OCI-LY1 (cell line): ENCODE measurements around the gene SIGLEC8.
"Not testable (repeated sequence)": the region's sequence is repeated elsewhere in the genome, so short reads cannot be mapped to it uniquely, and the experiment has no call there.

ENCODE experiments used
- H2AFZ ChIP-seq: fragments of 200-600 bp; sonication (generic), shearing (Covaris generic); 2 replicates; pipeline ENCODE4 v1.6.0; 2014; ENCODE audit warnings: antibody characterized with exemption, mild to moderate bottlenecking, low read length
- H3F3A ChIP-seq: fragments of 200-600 bp; sonication (generic), shearing (Covaris generic); 2 replicates; pipeline ENCODE4 v1.6.0; 2014; ENCODE audit warnings: mild to moderate bottlenecking, antibody characterized with exemption, low read length, moderate library complexity; ENCODE audit not compliant: insufficient read depth
- H3K27ac ChIP-seq: fragments of 200-600 bp; sonication (generic); 2 replicates; pipeline ENCODE4 v1.5.1; 2014; ENCODE audit warnings: low read length, mixed run types, mild to moderate bottlenecking, low read depth; ENCODE audit not compliant: poor library complexity, severe bottlenecking
- H3K27me3 ChIP-seq: fragments of 200-600 bp; sonication (generic); 2 replicates; pipeline ENCODE4 v1.6.0; 2014; ENCODE audit warnings: antibody characterized with exemption, mild to moderate bottlenecking, low read length, moderate library complexity; ENCODE audit not compliant: insufficient read depth
- H3K36me3 ChIP-seq: fragments of 200-600 bp; sonication (generic); 2 replicates; pipeline ENCODE4 v1.6.1; 2014; ENCODE audit warnings: mild to moderate bottlenecking, antibody characterized with exemption, low read length, moderate library complexity, mixed read lengths; ENCODE audit not compliant: insufficient read depth
- H3K4me1 ChIP-seq: fragments of 200-600 bp; sonication (generic); 2 replicates; pipeline ENCODE4 v1.5.1; 2014; ENCODE audit warnings: mild to moderate bottlenecking, low read length, moderate library complexity; ENCODE audit not compliant: insufficient read depth, severe bottlenecking
- H3K4me2 ChIP-seq: fragments of 200-600 bp; sonication (generic), shearing (Covaris generic); 2 replicates; pipeline ENCODE4 v1.6.1; 2014; ENCODE audit warnings: low read length
- H3K4me3 ChIP-seq: fragments of 200-600 bp; sonication (generic); 2 replicates; pipeline ENCODE4 v1.5.1; 2014; ENCODE audit warnings: low read length, low read depth, mild to moderate bottlenecking, mixed read lengths; ENCODE audit not compliant: poor library complexity, severe bottlenecking
- H3K79me2 ChIP-seq: fragments of 200-600 bp; shearing (Covaris generic); 2 replicates; pipeline ENCODE4 v1.6.1; 2016; ENCODE audit warnings: mixed run types, low read length, mixed read lengths; ENCODE audit not compliant: insufficient read depth
- H3K9ac ChIP-seq: fragments of 200-600 bp; sonication (generic), shearing (Covaris generic); 2 replicates; pipeline ENCODE4 v1.6.1; 2014; ENCODE audit warnings: mild to moderate bottlenecking, low read length, mixed read lengths
- H3K9me2 ChIP-seq: fragments of 200-600 bp; sonication (generic), shearing (Covaris generic); 2 replicates; pipeline ENCODE4 v1.6.1; 2014; ENCODE audit warnings: low read depth, mild to moderate bottlenecking, low read length, mixed read lengths
- H3K9me3 ChIP-seq: fragments of 200-600 bp; shearing (Covaris generic); 2 replicates; pipeline ENCODE4 v1.6.1; 2014; ENCODE audit warnings: low read length, mixed read lengths
- H4K20me1 ChIP-seq: fragments of 200-600 bp; sonication (generic), shearing (Covaris generic); 2 replicates; pipeline ENCODE4 v1.6.0; 2016; ENCODE audit warnings: mild to moderate bottlenecking, low read length; ENCODE audit not compliant: insufficient read depth
- CTCF ChIP-seq: fragments of 200-600 bp; sonication (generic), shearing (Covaris generic); IDR thresholded peaks from 2 replicates; pipeline ENCODE4 v1.5.1; 2017; ENCODE audit warnings: mild to moderate bottlenecking, antibody characterized with exemption, low read length, moderate library complexity, mixed read lengths
- EZH2 ChIP-seq: fragments of 200-600 bp; sonication (generic), shearing (Covaris generic); IDR thresholded peaks from 2 replicates; pipeline ENCODE4 v1.8.0; 2017; ENCODE audit warnings: borderline replicate concordance, mixed run types, mild to moderate bottlenecking, antibody characterized with exemption, low read length, moderate library complexity, mixed read lengths

SIGLEC8 gene

GRCh38 chr19:51505904-51506303 is 47.6 kb upstream of the SIGLEC8 start:
- Histone ChIP-seq H3K36me3 (no peaks in the 10 kb centered on the region), H3K27me3 (no peaks in the 10 kb centered on the region), H3K4me3 (no peak overlapping the region), H2AFZ (no peak overlapping the region), H4K20me1 (no peaks in the 10 kb centered on the region), H3K27ac (no peak overlapping the region), H3K4me1 (no peaks in the 10 kb centered on the region), H3K4me2 (no peak overlapping the region), H3K79me2 (no peaks in the 10 kb centered on the region), H3K9me3 (no peaks in the 10 kb centered on the region), H3F3A (no peaks in the 10 kb centered on the region), H3K9ac (no peak overlapping the region), H3K9me2 (no peaks in the 10 kb centered on the region)
- TF ChIP-seq CTCF (no peak), EZH2 (no peak)

GRCh38 chr19:51503896-51504295 is 45.6 kb upstream of the SIGLEC8 start:
- H2AFZ ChIP-seq = no peak overlapping the region
- H3K27me3 ChIP-seq = no peaks in the 10 kb centered on the region
- TF ChIP-seq EZH2 = no peak
- no peak overlapping the region for H3K9ac ChIP-seq
- no peaks in the 10 kb centered on the region for H3K9me2 ChIP-seq
- no peak overlapping the region for H3K4me3 ChIP-seq
- no peak overlapping the region for H3K27ac ChIP-seq
- H3K4me1 ChIP-seq = no peaks in the 10 kb centered on the region
- no peaks in the 10 kb centered on the region for H3K9me3 ChIP-seq
- no peaks in the 10 kb centered on the region for H4K20me1 ChIP-seq
- H3K4me2 ChIP-seq = no peak overlapping the region
- H3K36me3 ChIP-seq = no peaks in the 10 kb centered on the region
- H3F3A ChIP-seq = no peaks in the 10 kb centered on the region
- H3K79me2 ChIP-seq = no peaks in the 10 kb centered on the region

GRCh38 chr19:51503286-51503817 is 45.1 kb upstream of the SIGLEC8 start:
- Histone ChIP-seq H3K9ac (no peak overlapping the region), H3K36me3 (no peaks in the 10 kb centered on the region), H3K27me3 (no peaks in the 10 kb centered on the region), H3K4me1 (no peaks in the 10 kb centered on the region), H2AFZ (no peak overlapping the region), H3K9me2 (no peaks in the 10 kb centered on the region), H3K4me3 (no peak overlapping the region), H3K79me2 (no peaks in the 10 kb centered on the region), H4K20me1 (no peaks in the 10 kb centered on the region), H3K9me3 (no peaks in the 10 kb centered on the region), H3F3A (no peaks in the 10 kb centered on the region), H3K27ac (no peak overlapping the region), H3K4me2 (no peak overlapping the region)
- TF ChIP-seq CTCF = no peak
- TF ChIP-seq EZH2 = no peak

GRCh38 chr19:51501594-51502263 is 43.5 kb upstream of the SIGLEC8 start, which contains the start of gene SIGLEC12:
SIGLEC12 (minus strand) TSS chr19:51501800; CDS start chr19:51501733, 67 bp downstream.
- H3K27me3 ChIP-seq = no peaks in the 10 kb centered on the region
- no peak within 1 kb of the TSS for H3K4me2 ChIP-seq
- no peak within 1 kb of the TSS for H3K27ac ChIP-seq
- no peak within 1 kb of the TSS for H2AFZ ChIP-seq
- H3K9me2 ChIP-seq = no peaks in the 10 kb centered on the region
- TF ChIP-seq EZH2 (no peak), CTCF (no peak)
- no peaks in the 10 kb centered on the region for H3K4me1 ChIP-seq
- no peaks in the 10 kb centered on the region for H3K36me3 ChIP-seq
- H3K79me2 ChIP-seq = no peaks in the 10 kb centered on the region
- no peak within 1 kb of the TSS for H3K9ac ChIP-seq
- H3K4me3 ChIP-seq = no peak within 1 kb of the TSS
- no peaks in the 10 kb centered on the region for H4K20me1 ChIP-seq
- H3F3A ChIP-seq = no peaks in the 10 kb centered on the region
- no peaks in the 10 kb centered on the region for H3K9me3 ChIP-seq

- H3F3A ChIP-seq, H2AFZ ChIP-seq: not testable (repeated sequence)
Measured at GRCh38 chr19:51500931-51501330, 42.7 kb upstream of the SIGLEC8 start.

More at GRCh38 chr19:51500931-51501330, 42.7 kb upstream of the SIGLEC8 start:
- H3K36me3 ChIP-seq, H3K27ac ChIP-seq, H3K9ac ChIP-seq, H3K9me3 ChIP-seq, H4K20me1 ChIP-seq, H3K79me2 ChIP-seq, H3K9me2 ChIP-seq, H3K4me3 ChIP-seq, H3K27me3 ChIP-seq, H3K4me1 ChIP-seq, H3K4me2 ChIP-seq: not testable (repeated sequence)
